NCI-H128 (cell line): ENCODE measurements around the gene GCSAML.

Experiments
- DNase-seq: peaks from one replicate; lab custom pipeline; 2025; ENCODE audit not compliant: unreplicated experiment; lab: John Stamatoyannopoulos, UW

The GCSAML gene

GRCh38 chr1:247574236-247574635, 25.3 kb downstream of the GCSAML start:
- no peak for DNase-seq

- DNase-seq: no peak
These were observed 25.7 kb downstream of the GCSAML start for GRCh38 chr1:247574664-247575063.

GRCh38 chr1:247576514-247576913, 27.6 kb downstream of the GCSAML start:
- DNase-seq: no peak

GRCh38 chr1:247578946-247579460, 30.1 kb downstream of the GCSAML start:
- DNase-seq: no peak

- DNase-seq: no peak
These were observed 39.1 kb downstream of the GCSAML start, which contains the start of gene OR2G2 for GRCh38 chr1:247588060-247588459. TSS of gene OR2G2 (plus strand) at chr1:247588360. CDS start at chr1:247588360, 0 bp downstream.

- DNase-seq: no peak
These were observed 56.4 kb downstream of the GCSAML start, which contains the start of gene OR2G3 for GRCh38 chr1:247605286-247605685. TSS of gene OR2G3 (plus strand) at chr1:247605586. CDS start at chr1:247605586, 0 bp downstream.

- DNase-seq: no peak
These were observed 64.5 kb downstream of the GCSAML start for GRCh38 chr1:247613405-247613804.

GRCh38 chr1:247614625-247615024, 65.7 kb downstream of the GCSAML start:
- no peak for DNase-seq
